Fibroblast of lung (primary cell): ENCODE data around the gene PYGB.

Experiments used
- EZH2 ChIP-seq: IDR thresholded peaks from 2 replicates; pipeline ENCODE4 v1.5.1; 2012; ENCODE audit warnings: low read length, control low read depth, mild to moderate bottlenecking; ENCODE audit errors: missing control alignments
- TF ChIP-seq, protein P1 (sequence below), 2 donors: IDR thresholded peaks in 1 of 2; conservative IDR thresholded peaks in 1 of 2; 1 replicate in 1 of 2; 2 replicates in 1 of 2; pipeline ENCODE4 v1.5.1; 2011 to 2012; ENCODE audit warnings: low read length in 2 of 2, control low read depth in 1 of 2, inconsistent platforms in 1 of 2, low read depth in 1 of 2, mild to moderate bottlenecking in 1 of 2

GRCh38 chr20:25277051-25277801 lies 29.3 kb downstream of the PYGB start:
- TF ChIP-seq, protein P1, sequence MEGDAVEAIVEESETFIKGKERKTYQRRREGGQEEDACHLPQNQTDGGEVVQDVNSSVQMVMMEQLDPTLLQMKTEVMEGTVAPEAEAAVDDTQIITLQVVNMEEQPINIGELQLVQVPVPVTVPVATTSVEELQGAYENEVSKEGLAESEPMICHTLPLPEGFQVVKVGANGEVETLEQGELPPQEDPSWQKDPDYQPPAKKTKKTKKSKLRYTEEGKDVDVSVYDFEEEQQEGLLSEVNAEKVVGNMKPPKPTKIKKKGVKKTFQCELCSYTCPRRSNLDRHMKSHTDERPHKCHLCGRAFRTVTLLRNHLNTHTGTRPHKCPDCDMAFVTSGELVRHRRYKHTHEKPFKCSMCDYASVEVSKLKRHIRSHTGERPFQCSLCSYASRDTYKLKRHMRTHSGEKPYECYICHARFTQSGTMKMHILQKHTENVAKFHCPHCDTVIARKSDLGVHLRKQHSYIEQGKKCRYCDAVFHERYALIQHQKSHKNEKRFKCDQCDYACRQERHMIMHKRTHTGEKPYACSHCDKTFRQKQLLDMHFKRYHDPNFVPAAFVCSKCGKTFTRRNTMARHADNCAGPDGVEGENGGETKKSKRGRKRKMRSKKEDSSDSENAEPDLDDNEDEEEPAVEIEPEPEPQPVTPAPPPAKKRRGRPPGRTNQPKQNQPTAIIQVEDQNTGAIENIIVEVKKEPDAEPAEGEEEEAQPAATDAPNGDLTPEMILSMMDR (conservative IDR thresholded peaks at IDR 0.05 in 1 of 2, IDR thresholded peaks at IDR 0.05 in 1 of 2; ENCODE audit: low read depth in 1 of 2, low read length in 2 of 2): no peak
- TF ChIP-seq EZH2: no peak
